Measurements from ENCODE around the gene RASL12. TPM values are rescaled to one million over a fixed set of nuclear protein-coding genes. Genes with fewer than 3 reads are reported as not detected.

The RASL12 gene
- total and polyA plus RNA-seq, 2 donors (not counting 1 experiment from before 2014, with no cell fraction given) = not detected

- no peak for ATAC-seq (ENCODE audit: low read depth)
- CTCF ChIA-PET = interaction anchor here (0.8 to 4.1 kb wide), 11 partner anchors 21 to 330 kb away, joined by 3 to 13 read pairs (median 4); partner anchors contain the start of gene KBTBD13
- no peak overlapping the region for H3K4me3 Mint-ChIP-seq
These were observed 12.5 kb downstream of the RASL12 start for GRCh38 chr15:65055201-65055870.

More at GRCh38 chr15:65055201-65055870, 12.5 kb downstream of the RASL12 start:
- Histone ChIP-seq H2AFZ (ENCODE audit: insufficient read depth, low read depth, low read length, poor library complexity, severe bottlenecking) (no peak overlapping the region), H3K4me3 (ENCODE audit: control extremely low read depth in 1 of 5, extremely low read depth in 1 of 5, insufficient read depth in 1 of 5, low read depth in 2 of 5, low read length in 4 of 5) (no peak overlapping the region), H4K20me1 (ENCODE audit: control insufficient read depth, insufficient read depth, low read length, poor library complexity, severe bottlenecking) (no peaks in the 10 kb centered on the region), H3K79me2 (ENCODE audit: control insufficient read depth, insufficient read depth, low read length) (no peaks in the 10 kb centered on the region), H3K27me3 (replicated peaks in 1 of 4; ENCODE audit: control extremely low read depth in 1 of 4, control insufficient read depth in 3 of 4, insufficient read depth in 4 of 4, low read length in 3 of 4) (peaks cover 0 to 2% (median 0%) of the 10 kb centered on the region in 4 experiments), H3K4me1 (ENCODE audit: control insufficient read depth in 2 of 2, insufficient read depth in 2 of 2, low read length in 2 of 2) (peaks cover under 1 to 6% of the 10 kb centered on the region in 2 donors), H3K36me3 (replicated peaks in 1 of 2; ENCODE audit: control extremely low read depth in 1 of 2, control insufficient read depth in 1 of 2, extremely low read depth in 1 of 2, insufficient read depth in 2 of 2, low read length in 1 of 2) (no peaks in the 10 kb centered on the region), H3K4me2 (replicated peaks; ENCODE audit: low read depth, low read length, poor library complexity, severe bottlenecking) (no peak overlapping the region), H3K9me3 (ENCODE audit: control extremely low read depth in 1 of 3, control insufficient read depth in 2 of 3, insufficient read depth in 1 of 3, low read length in 2 of 3) (peaks cover 0 to 4% (median 0%) of the 10 kb centered on the region in 3 donors), H3K27ac (ENCODE audit: low read length in 2 of 2) (no peak overlapping the region), H3K9ac (ENCODE audit: low read length) (no peak overlapping the region)
- intact Hi-C loops (cut with micrococcal nuclease) = loop anchor here (2.0 kb wide), 1 partner anchor 249 kb away; the partner anchor contains the start of gene RNU5B-1
- TF ChIP-seq EZH2 (IDR thresholded peaks at IDR 0.05; ENCODE audit: borderline replicate concordance, insufficient read depth, low read depth, low read length, poor library complexity, severe bottlenecking) (no peak), CTCF (IDR thresholded peaks at IDR 0.05) (no peak)
- peaks cover 4% of the 10 kb centered on the region for H3K4me1 Mint-ChIP-seq
- no peaks in the 10 kb centered on the region for H3K9me3 Mint-ChIP-seq (ENCODE audit: insufficient read depth)
- H3K27ac Mint-ChIP-seq = no peak overlapping the region
- WGBS (ENCODE audit: insufficient coverage) = 61% methylated on average over 5 of the region's 6 CpGs
- POLR2A ChIA-PET = no interaction called here
- DNase-seq = no peak
- H3K27me3 Mint-ChIP-seq = no peaks in the 10 kb centered on the region

All from B cell (primary cell).